GM10248 (cell line): ENCODE measurements around the gene CFAP54.

Experiments
- CTCF ChIA-PET: fragments of 300-600 bp; sonication (Branson Sonifier 250); formaldehyde crosslinking; extraction: SDS; loops from one replicate; lab custom pipeline; 2021; ENCODE audit warnings: antibody characterized with exemption; lab: Yijun Ruan, JAX
- POLR2A ChIA-PET: fragments of 350-650 bp; sonication (Branson Sonifier 250); formaldehyde crosslinking; extraction: SDS; loops from one replicate; lab custom pipeline; 2020; ENCODE audit warnings: antibody characterized with exemption; lab: Yijun Ruan, JAX
- DNase-seq: peaks from one replicate; pipeline ENCODE4 v3.0.0; 2012; ENCODE audit errors: extremely low spot score
- TF ChIP-seq, protein P1 (sequence below): IDR thresholded peaks from 2 replicates; pipeline ENCODE4 v1.5.1; 2012; ENCODE audit warnings: mild to moderate bottlenecking, low read depth; ENCODE audit errors: extremely low read depth, missing control alignments, control extremely low read depth

The CFAP54 gene

DNA sequence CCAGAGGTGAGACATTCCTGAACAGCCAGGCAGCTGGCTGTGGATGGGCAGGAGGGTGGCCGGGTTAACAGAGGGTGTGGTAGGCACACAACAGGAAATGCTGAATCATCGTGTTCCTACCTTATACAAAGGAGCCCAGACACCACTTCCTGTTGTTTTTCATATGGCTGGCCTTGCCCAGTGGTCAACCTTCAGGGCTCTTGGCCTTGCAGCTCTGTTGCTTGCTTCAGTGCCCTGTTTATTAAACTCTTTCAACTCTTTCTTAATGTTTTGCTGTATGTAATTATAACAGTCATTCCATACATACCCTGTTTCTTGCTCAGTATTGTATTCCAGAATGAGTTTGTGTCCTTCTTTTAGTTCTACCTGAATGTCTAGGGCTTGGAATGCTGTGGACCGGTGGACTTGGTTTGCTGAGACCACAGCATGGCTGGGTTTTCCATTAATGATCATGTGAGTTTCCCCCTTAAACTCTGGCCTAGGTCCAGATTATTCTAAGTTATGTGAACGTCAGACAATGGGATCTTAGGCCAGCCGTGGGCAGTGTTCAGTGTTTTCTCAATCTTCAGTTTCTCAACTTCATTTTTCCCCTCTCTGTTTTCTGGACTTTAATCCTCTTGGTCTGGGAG, 11.9 kb downstream of the CFAP54 start:
- POLR2A ChIA-PET: no interaction called here
- TF ChIP-seq, protein P1, sequence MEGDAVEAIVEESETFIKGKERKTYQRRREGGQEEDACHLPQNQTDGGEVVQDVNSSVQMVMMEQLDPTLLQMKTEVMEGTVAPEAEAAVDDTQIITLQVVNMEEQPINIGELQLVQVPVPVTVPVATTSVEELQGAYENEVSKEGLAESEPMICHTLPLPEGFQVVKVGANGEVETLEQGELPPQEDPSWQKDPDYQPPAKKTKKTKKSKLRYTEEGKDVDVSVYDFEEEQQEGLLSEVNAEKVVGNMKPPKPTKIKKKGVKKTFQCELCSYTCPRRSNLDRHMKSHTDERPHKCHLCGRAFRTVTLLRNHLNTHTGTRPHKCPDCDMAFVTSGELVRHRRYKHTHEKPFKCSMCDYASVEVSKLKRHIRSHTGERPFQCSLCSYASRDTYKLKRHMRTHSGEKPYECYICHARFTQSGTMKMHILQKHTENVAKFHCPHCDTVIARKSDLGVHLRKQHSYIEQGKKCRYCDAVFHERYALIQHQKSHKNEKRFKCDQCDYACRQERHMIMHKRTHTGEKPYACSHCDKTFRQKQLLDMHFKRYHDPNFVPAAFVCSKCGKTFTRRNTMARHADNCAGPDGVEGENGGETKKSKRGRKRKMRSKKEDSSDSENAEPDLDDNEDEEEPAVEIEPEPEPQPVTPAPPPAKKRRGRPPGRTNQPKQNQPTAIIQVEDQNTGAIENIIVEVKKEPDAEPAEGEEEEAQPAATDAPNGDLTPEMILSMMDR: no peak
- CTCF ChIA-PET: interaction anchor here (1.0 to 2.6 kb wide), 5 partner anchors 10 to 17 kb away, joined by 3 to 13 read pairs (median 4); partner anchors contain the start of gene CFAP54
- DNase-seq: peak; percentile 30

DNA sequence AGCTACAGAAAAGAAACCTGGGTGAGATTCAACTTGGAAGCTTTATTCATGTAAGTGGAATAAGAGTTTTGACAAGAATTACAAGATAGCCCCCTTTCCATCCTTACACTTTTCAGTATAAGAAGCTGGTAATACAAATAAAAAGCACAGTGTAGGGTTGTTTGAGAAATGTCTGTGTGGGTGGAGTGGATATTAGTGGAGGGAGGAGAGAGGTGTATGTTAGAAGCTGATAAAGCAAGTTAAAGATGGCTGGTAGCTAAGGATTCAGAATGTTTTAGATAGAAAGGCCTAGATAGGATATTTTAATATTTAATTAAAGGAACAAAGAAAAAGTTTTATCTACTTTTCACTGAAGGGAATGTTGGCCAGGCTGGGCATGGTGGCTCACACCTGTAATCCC, 12.5 kb downstream of the CFAP54 start:
- CTCF ChIA-PET: interaction anchor here (1.0 to 2.6 kb wide), 5 partner anchors 9 to 17 kb away, joined by 3 to 13 read pairs (median 4); partner anchors contain the start of gene CFAP54
- POLR2A ChIA-PET: interaction anchor here (1.0 kb wide), 1 partner anchor 111 kb away, joined by 4 read pairs; no protein-coding TSS in a partner anchor
- TF ChIP-seq, protein P1: no peak
- DNase-seq: no peak

DNA sequence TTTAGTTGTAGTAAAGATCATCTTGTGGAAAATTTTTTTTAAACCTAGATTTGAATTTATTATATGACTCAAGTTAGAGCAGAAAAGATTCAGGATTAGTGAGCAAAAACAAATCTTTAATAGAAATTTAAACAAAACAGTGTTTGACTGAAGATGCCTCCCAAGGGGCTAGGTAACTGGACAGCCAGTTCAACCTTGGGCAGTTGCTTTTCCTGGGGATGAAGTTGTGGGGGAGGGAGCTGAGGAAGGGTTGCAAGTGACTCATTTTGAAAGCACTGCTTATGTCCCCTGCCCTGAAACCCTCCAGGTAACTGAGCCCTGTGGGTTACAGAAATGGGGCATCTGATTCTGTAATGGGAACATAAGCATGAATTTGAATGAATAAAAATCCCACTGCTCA, 13.1 kb downstream of the CFAP54 start:
- TF ChIP-seq, protein P1: no peak
- no peak for DNase-seq
- ChIA-PET POLR2A (interaction anchor here (1.0 kb wide), 1 partner anchor 111 kb away, joined by 4 read pairs; no protein-coding TSS in a partner anchor), CTCF (interaction anchor here (1.1 to 2.6 kb wide), 3 partner anchors 13 to 18 kb away, joined by 3 to 13 read pairs (median 8); partner anchors contain the start of gene CFAP54)

DNA sequence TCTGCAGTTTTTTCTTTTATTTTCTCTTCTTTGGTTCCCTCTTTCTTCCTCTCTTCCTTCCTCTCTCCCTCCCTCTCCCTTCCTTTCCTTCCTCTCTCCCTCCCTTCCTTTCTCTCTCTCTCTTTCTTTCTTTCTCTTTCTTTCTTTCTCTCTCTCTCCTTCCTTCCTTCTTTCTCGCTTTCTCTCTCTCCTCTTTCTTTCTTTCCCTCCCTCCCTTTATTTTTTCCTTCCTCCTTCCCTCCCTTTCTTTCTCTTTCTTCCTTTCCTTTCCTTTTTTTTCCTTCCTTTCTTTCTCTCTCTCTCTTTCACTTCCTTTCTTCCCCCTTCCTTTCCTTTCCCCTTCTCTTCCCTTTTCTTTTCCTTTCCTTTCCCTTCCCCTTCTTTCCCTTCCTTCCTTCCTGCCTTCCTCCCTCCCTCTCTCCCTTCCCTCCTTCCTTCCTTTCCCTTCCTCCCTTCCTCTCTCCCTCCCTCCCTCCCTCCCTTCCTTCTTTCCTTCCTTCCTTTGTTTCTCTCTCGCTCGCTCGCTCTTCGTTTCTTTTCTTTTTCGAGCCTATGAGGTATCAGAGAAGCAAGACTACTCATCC, 13.7 kb downstream of the CFAP54 start:
- ChIA-PET CTCF (interaction anchor here (1.5 to 5.9 kb wide), 3 partner anchors 13 to 14 kb away, joined by 11 to 36 read pairs (median 13); partner anchors contain the start of gene CFAP54), POLR2A (interaction anchor here (1.0 kb wide), 1 partner anchor 112 kb away, joined by 4 read pairs; no protein-coding TSS in a partner anchor)
- no peak for DNase-seq
- TF ChIP-seq, protein P1: no peak

DNA sequence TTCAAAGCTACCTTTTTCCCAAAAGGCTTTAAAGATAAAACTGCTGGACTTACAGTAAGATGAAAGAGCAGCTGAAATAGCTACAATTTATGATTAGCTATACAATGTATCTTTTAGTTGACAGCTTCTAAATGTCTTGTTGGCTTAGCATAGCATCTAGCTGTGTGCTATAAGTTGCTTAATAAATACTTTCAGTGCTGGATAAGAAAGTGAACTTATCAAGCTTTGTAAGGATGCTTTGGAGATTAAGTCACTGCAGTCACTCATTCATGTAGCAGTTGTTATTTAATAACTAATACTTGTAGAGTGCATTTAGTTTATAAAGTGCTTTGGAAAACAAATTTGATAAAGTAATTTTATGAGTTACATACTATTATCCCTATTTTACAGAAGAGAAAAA, 14.6 kb downstream of the CFAP54 start:
- TF ChIP-seq, protein P1: no peak
- POLR2A ChIA-PET: no interaction called here
- CTCF ChIA-PET: interaction anchor here (1.0 to 5.9 kb wide), 5 partner anchors 9 to 288 kb away, joined by 3 to 36 read pairs (median 6); partner anchors contain the start of gene CFAP54
- no peak for DNase-seq

DNA sequence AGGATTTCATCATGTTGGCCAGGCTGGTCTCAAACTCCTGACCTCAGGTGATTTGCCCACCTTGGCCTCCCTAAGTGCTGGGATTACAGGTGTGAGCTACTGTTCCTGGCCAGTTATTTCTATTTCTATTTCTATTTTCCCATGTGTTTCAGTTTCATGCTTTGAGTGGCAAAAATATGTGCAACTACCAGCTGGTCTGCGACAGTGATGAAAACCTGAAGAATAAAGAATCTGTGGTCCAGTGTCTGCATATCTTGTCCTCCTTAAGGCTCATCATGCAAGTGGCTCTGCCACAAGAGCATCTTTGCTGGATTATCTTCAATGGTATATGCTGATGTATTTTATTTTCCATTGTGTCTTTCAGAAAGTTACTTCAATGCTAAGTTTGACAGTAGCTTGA, 17.4 kb downstream of the CFAP54 start:
- TF ChIP-seq, protein P1: no peak
- ChIA-PET POLR2A (no interaction called here), CTCF (interaction anchor here (1.7 to 5.9 kb wide), 2 partner anchors 10 to 18 kb away, joined by 13 to 36 read pairs; partner anchors contain the start of gene CFAP54)
- DNase-seq: no peak
